HUES6 (cell line): ENCODE data around the gene AP5Z1.
A peak's percentile ranks its signal among the peaks of the same experiment; 100 is the strongest.

Source experiments
- H3K27ac ChIP-seq: 2 replicates; pipeline ENCODE4 v1.7.0; 2013; ENCODE audit warnings: low read depth, mild to moderate bottlenecking, low read length, inconsistent platforms
- H3K27me3 ChIP-seq: 2 replicates; pipeline ENCODE4 v1.6.1; 2013; ENCODE audit warnings: low read length; ENCODE audit not compliant: control insufficient read depth, insufficient read depth
- H3K36me3 ChIP-seq: 2 replicates; pipeline ENCODE4 v1.6.1; 2013; ENCODE audit warnings: low read length; ENCODE audit not compliant: control insufficient read depth, insufficient read depth
- H3K4me1 ChIP-seq: 2 replicates; pipeline ENCODE4 v1.6.1; 2013; ENCODE audit warnings: low read length; ENCODE audit not compliant: control insufficient read depth, insufficient read depth
- H3K4me3 ChIP-seq: 2 replicates; pipeline ENCODE4 v1.5.1; 2013; ENCODE audit warnings: low read depth, low read length
- H3K9ac ChIP-seq: one replicate; pipeline ENCODE4 v1.6.1; 2013; ENCODE audit warnings: mild to moderate bottlenecking, low read length
- H3K9me3 ChIP-seq: 2 replicates; pipeline ENCODE4 v1.6.1; 2013; ENCODE audit warnings: low read depth, low read length; ENCODE audit not compliant: control insufficient read depth, insufficient read depth

The AP5Z1 gene

GRCh38 chr7:4769761-4770160 is 5.7 kb upstream of the AP5Z1 start:
- Histone ChIP-seq H3K9me3 (no peaks in the 10 kb centered on the region), H3K27ac (no peak overlapping the region), H3K27me3 (no peaks in the 10 kb centered on the region), H3K9ac (no peak overlapping the region), H3K4me3 (no peak overlapping the region), H3K4me1 (peaks cover 5% of the 10 kb centered on the region; the same call in 1 of the 2 replicates), H3K36me3 (0 out of 2 replicates have a peak, but pooled peaks cover under 1% of the 10 kb centered on the region)

GRCh38 chr7:4770886-4771285 is 4.5 kb upstream of the AP5Z1 start:
- Histone ChIP-seq H3K4me1 (peaks cover 5% of the 10 kb centered on the region; the same call in 1 of the 2 replicates), H3K4me3 (no peak overlapping the region), H3K27me3 (no peaks in the 10 kb centered on the region), H3K9ac (no peak overlapping the region), H3K36me3 (no peaks in the 10 kb centered on the region), H3K9me3 (no peaks in the 10 kb centered on the region), H3K27ac (no peak overlapping the region)

- Histone ChIP-seq H3K36me3 (no peaks in the 10 kb centered on the region), H3K4me3 (no peak overlapping the region), H3K27me3 (no peaks in the 10 kb centered on the region), H3K9me3 (no peaks in the 10 kb centered on the region), H3K9ac (no peak overlapping the region), H3K27ac (no peak overlapping the region), H3K4me1 (peaks cover 5% of the 10 kb centered on the region; the same call in 1 of the 2 replicates)
Observed at GRCh38 chr7:4771737-4772136, 3.7 kb upstream of the AP5Z1 start.

GRCh38 chr7:4772306-4772705 is 3.1 kb upstream of the AP5Z1 start:
- Histone ChIP-seq H3K9ac (no peak overlapping the region), H3K27ac (no peak overlapping the region), H3K4me1 (peaks cover 5% of the 10 kb centered on the region; the same call in 1 of the 2 replicates), H3K36me3 (no peaks in the 10 kb centered on the region), H3K27me3 (no peaks in the 10 kb centered on the region), H3K4me3 (no peak overlapping the region), H3K9me3 (no peaks in the 10 kb centered on the region)

GRCh38 chr7:4774007-4774406 is 1.4 kb upstream of the AP5Z1 start:
- Histone ChIP-seq H3K4me3 (no peak overlapping the region; the same call in 1 of the 2 replicates), H3K9me3 (no peaks in the 10 kb centered on the region), H3K36me3 (no peaks in the 10 kb centered on the region), H3K27ac (no peak overlapping the region), H3K9ac (no peak overlapping the region), H3K27me3 (no peaks in the 10 kb centered on the region), H3K4me1 (peaks cover 5% of the 10 kb centered on the region; the same call in 1 of the 2 replicates)

- H3K36me3 ChIP-seq: no peaks in the 10 kb centered on the region
- peaks cover 5% of the 10 kb centered on the region; the same call in 1 of the 2 replicates for H3K4me1 ChIP-seq
- H3K9me3 ChIP-seq: no peaks in the 10 kb centered on the region
- H3K9ac ChIP-seq: peak overlapping the region; percentile 93
- H3K27ac ChIP-seq: peak overlapping the region; percentile 78; the same call in 1 of the 2 replicates
- peak overlapping the region; percentile 97 for H3K4me3 ChIP-seq
- no peaks in the 10 kb centered on the region for H3K27me3 ChIP-seq
Observed at GRCh38 chr7:4774658-4775249, 669 bp upstream of the AP5Z1 start.

GRCh38 chr7:4775848-4776623 is 613 bp downstream of the AP5Z1 start:
- Histone ChIP-seq H3K9me3 (no peaks in the 10 kb centered on the region), H3K27me3 (no peaks in the 10 kb centered on the region), H3K9ac (peak overlapping the region; percentile 90), H3K27ac (peak overlapping the region; percentile 60; the same call in 1 of the 2 replicates), H3K4me1 (peaks cover 5% of the 10 kb centered on the region; the same call in 1 of the 2 replicates), H3K36me3 (peaks cover 4% of the 10 kb centered on the region), H3K4me3 (peak overlapping the region; percentile 97)

- H3K36me3 ChIP-seq: peaks cover 32% of the 10 kb centered on the region
- peaks cover 5% of the 10 kb centered on the region; the same call in 1 of the 2 replicates for H3K4me1 ChIP-seq
- H3K9me3 ChIP-seq: no peaks in the 10 kb centered on the region
- H3K27me3 ChIP-seq: no peaks in the 10 kb centered on the region
- no peak overlapping the region for H3K4me3 ChIP-seq
- H3K27ac ChIP-seq: no peak overlapping the region
- no peak overlapping the region for H3K9ac ChIP-seq
Observed at GRCh38 chr7:4779118-4779517, 3.7 kb downstream of the AP5Z1 start.

GRCh38 chr7:4781366-4782069 is 6.1 kb downstream of the AP5Z1 start:
- Histone ChIP-seq H3K27me3 (no peaks in the 10 kb centered on the region), H3K36me3 (peaks cover 52% of the 10 kb centered on the region), H3K27ac (no peak overlapping the region), H3K4me3 (no peak overlapping the region), H3K9ac (no peak overlapping the region), H3K9me3 (no peaks in the 10 kb centered on the region), H3K4me1 (no peaks in the 10 kb centered on the region)

- Histone ChIP-seq H3K27ac (no peak overlapping the region), H3K9ac (no peak overlapping the region), H3K27me3 (no peaks in the 10 kb centered on the region), H3K4me3 (no peak overlapping the region), H3K36me3 (peaks cover 61% of the 10 kb centered on the region), H3K4me1 (no peaks in the 10 kb centered on the region), H3K9me3 (no peaks in the 10 kb centered on the region)
Observed at GRCh38 chr7:4782333-4783291, 7.2 kb downstream of the AP5Z1 start.
